ENCODE results near the gene PDE2A. TPM values are rescaled to one million over a fixed set of nuclear protein-coding genes. Genes with fewer than 3 reads are reported as not detected.

PDE2A gene
- total RNA-seq, 4 donors from 2014 or later, result 26.1 to 34.1 (median 30.6) TPM

GRCh38 chr11:72582206-72583176 lies 91.7 kb downstream of the PDE2A start:
- TF ChIP-seq CTCF (IDR thresholded peaks at IDR 0.05) (no peak), POLR2A (IDR thresholded peaks at IDR 0.05) (no peak)
- no peak overlapping the region for H3K4me3 ChIP-seq (ENCODE audit: low read depth, poor library complexity, severe bottlenecking)
- 94 to 95% methylated on average over 14 of the region's 14 CpGs for WGBS, 2 donors
- intact Hi-C loops (cut with DNase I; ENCODE audit: low total_unique reads), result no loop called here
- no peak for DNase-seq (ENCODE audit: low spot score in 2 of 2)

DNA sequence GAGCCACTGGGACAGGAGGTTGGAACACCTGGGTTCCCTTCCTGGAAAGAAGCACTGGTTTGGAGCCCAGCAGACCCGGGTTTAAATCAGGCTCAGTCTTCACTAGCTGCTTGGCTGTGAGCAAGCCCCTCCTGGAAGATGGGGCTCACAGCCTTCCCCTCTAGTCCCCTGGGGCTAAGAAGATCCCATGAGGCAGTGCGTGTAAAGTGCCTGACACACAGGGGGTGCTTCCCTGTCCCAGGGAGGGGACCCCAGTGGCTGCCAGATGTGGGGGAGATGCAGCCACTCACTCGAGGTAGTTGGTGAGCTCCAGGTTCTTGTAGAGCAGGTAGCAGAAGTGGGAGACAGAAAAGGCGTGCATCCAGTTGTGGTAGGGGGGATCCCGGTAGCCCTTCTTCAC lies 93.2 kb downstream of the PDE2A start:
- 55 to 58% methylated on average over 5 of the region's 5 CpGs for WGBS, 2 donors
- TF ChIP-seq POLR2A (IDR thresholded peaks at IDR 0.05), result no peak
- no peak for TF ChIP-seq CTCF (IDR thresholded peaks at IDR 0.05)
- H3K4me3 ChIP-seq (ENCODE audit: low read depth, poor library complexity, severe bottlenecking), result no peak overlapping the region
- intact Hi-C loops (cut with DNase I; ENCODE audit: low total_unique reads), result no loop called here
- no peak for DNase-seq (ENCODE audit: low spot score in 2 of 2)

GRCh38 chr11:72580642-72580950 lies 93.6 kb downstream of the PDE2A start:
- DNase-seq (ENCODE audit: low spot score in 2 of 2), result no peak
- intact Hi-C loops (cut with DNase I; ENCODE audit: low total_unique reads), result no loop called here
- WGBS, 2 donors, result 63 to 75% methylated on average over 3 of the region's 3 CpGs

GRCh38 chr11:72579816-72580641 lies 94.2 kb downstream of the PDE2A start:
- TF ChIP-seq CTCF (IDR thresholded peaks at IDR 0.05), result no peak
- TF ChIP-seq POLR2A (IDR thresholded peaks at IDR 0.05), result no peak
- DNase-seq (ENCODE audit: low spot score in 2 of 2), result peak in 1 of 2 donors; percentile 63

More at GRCh38 chr11:72580642-72580950, 93.6 kb downstream of the PDE2A start:
- no peak for TF ChIP-seq CTCF (IDR thresholded peaks at IDR 0.05)
- no peak for TF ChIP-seq POLR2A (IDR thresholded peaks at IDR 0.05)
- no peak overlapping the region for H3K4me3 ChIP-seq (ENCODE audit: low read depth, poor library complexity, severe bottlenecking)

DNA sequence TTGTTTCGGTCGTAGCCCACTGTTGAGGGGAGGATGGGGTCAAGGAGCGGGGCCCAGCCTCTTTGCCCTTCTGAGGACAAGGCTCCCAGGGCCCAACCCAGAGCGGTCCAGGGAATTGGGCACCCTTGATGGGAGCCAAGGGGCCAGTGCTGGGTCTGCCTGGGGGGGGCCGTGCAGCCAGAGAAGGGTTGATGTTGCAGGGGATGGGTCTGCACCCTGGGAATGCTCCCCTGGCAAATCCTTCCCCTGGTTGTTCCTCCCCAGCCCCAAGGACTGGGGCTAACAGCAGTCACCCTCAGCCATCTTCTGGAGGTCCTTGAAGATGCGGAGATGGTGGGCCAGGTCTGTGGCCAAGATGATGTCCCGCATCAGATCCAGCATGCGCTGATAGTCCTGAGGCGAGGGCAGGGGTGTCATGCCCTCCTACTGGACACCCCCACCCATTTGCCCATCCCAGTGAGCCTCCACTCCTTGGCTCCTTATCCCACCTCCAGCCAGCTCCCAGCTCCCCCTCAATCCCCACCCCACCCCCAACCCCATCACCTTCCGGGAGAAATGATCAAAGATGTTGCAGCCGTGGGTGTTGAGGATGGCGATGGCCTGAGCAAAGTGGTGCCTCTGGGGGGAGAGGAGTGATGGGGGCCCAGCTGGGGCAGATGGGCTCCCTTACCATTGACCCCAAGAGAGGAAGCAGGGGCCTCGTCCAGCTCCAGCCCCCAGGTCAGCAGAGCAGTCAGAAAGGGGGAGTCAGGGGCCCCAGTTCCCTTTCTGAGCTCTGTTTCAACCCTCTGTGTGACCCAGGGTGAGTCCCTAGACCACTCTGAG lies 95.0 kb downstream of the PDE2A start:
- WGBS, 2 donors, result 85 to 90% methylated on average over 13 of the region's 13 CpGs
- peak in 1 of 2 donors; percentile 72 for DNase-seq (ENCODE audit: low spot score in 2 of 2)
- TF ChIP-seq POLR2A (IDR thresholded peaks at IDR 0.05), result no peak
- TF ChIP-seq CTCF (IDR thresholded peaks at IDR 0.05), result no peak
- intact Hi-C loops (cut with DNase I; ENCODE audit: low total_unique reads), result no loop called here
- H3K4me3 ChIP-seq (ENCODE audit: low read depth, poor library complexity, severe bottlenecking), result no peak overlapping the region

More at GRCh38 chr11:72579816-72580641, 94.2 kb downstream of the PDE2A start:
- intact Hi-C loops (cut with DNase I; ENCODE audit: low total_unique reads), result no loop called here
- WGBS, 2 donors, result 56 to 60% methylated on average over 10 of the region's 10 CpGs
- no peak overlapping the region for H3K4me3 ChIP-seq (ENCODE audit: low read depth, poor library complexity, severe bottlenecking)

Data from lower leg skin (tissue), 4 donors.